ENCODE data around the gene IER3. TPM values are rescaled to one million over a fixed set of nuclear protein-coding genes. Genes with fewer than 3 reads are reported as not detected.

Gene IER3
- total and polyA plus RNA-seq, 9 of the 15 experiments (the other 6 are each of a cell fraction or from before 2014, with no cell fraction given) = 1.5 to 30.0 (median 11.5) TPM

- no peak for TF ChIP-seq ZZZ3 (IDR thresholded peaks at IDR 0.05)
These were observed 36.2 kb upstream of the IER3 start (continued) for GRCh38 chr6:30780642-30780920.

- no peaks in the 10 kb centered on the region for H3K9me1 ChIP-seq (ENCODE audit: control insufficient read depth, insufficient read depth, low read length)
- no peaks in the 10 kb centered on the region for H3K9me3 ChIP-seq (replicated peaks; ENCODE audit: control insufficient read depth, insufficient read depth, low read depth, low read length)
- no TSS peak for BruUV-seq (replicated peaks)
- H4K20me1 ChIP-seq (replicated peaks; ENCODE audit: control insufficient read depth, insufficient read depth, low read length) = no peaks in the 10 kb centered on the region
- H3K79me2 ChIP-seq (ENCODE audit: control insufficient read depth, insufficient read depth, low read length) = no peaks in the 10 kb centered on the region
- peaks cover 30 to 39% of the 10 kb centered on the region in 2 experiments for H3K4me1 ChIP-seq (replicated peaks in 1 of 2; ENCODE audit: control insufficient read depth in 2 of 2, insufficient read depth in 2 of 2, low read length in 2 of 2)
- ChIA-PET CTCF (ENCODE audit: low intra/inter-chr PET ratio) (no interaction called here), POLR2A (interaction anchor here (0.6 to 3.0 kb wide), 9 partner anchors 7 to 417 kb away, joined by 3 to 8 read pairs (median 4); no protein-coding TSS in a partner anchor)
- DNase-seq (ENCODE audit: extremely low read depth in 1 of 4, low spot score in 3 of 4) = no peak
- ATAC-seq = no peak
- no peak overlapping the region for H3K27ac ChIP-seq (ENCODE audit: extremely low read depth, low read depth, low read length)
- no peaks in the 10 kb centered on the region for H3K27me3 ChIP-seq (ENCODE audit: control insufficient read depth in 2 of 2, insufficient read depth in 2 of 2, low read length in 2 of 2)
- FAIRE-seq = no peak
- in situ Hi-C loops (cut with MboI) = no loop called here
- peak overlapping the region in 1 of 2 experiments; percentile 15; a peak in 1 of 4 replicates for H3K9ac ChIP-seq (ENCODE audit: insufficient read depth in 1 of 2, low read depth in 2 of 2, low read length in 2 of 2)
- intact Hi-C loops (cut with micrococcal nuclease) = loop anchor here (2.0 to 5.0 kb wide), 2 partner anchors 37 to 42 kb away; partner anchors contain the start of gene FLOT1
- H3K4me3 ChIP-seq = no peak overlapping the region
- no peaks in the 10 kb centered on the region for H3K36me3 ChIP-seq (ENCODE audit: control insufficient read depth, insufficient read depth, low read length)
- 0 out of 2 replicates have a peak overlapping the region, but pooled peaks have one; percentile 15 for H2AFZ ChIP-seq (ENCODE audit: low read depth, low read length)
- H3K4me2 ChIP-seq (ENCODE audit: insufficient read depth, low read length) = no peak overlapping the region
- whole genome bisulfite sequencing (ENCODE audit: insufficient coverage, low coverage, missing lambda C conversion rate) = 69% methylated on average over 10 of the region's 10 CpGs
- no peak for TF ChIP-seq ZNF431 (CRISPR knock-in tag; IDR thresholded peaks at IDR 0.05)
- no peak for TF ChIP-seq SREBF1 (IDR thresholded peaks at IDR 0.05; ENCODE audit: borderline replicate concordance, low read depth, low read length)
- no peak for TF ChIP-seq E2F6 (IDR thresholded peaks at IDR 0.05; ENCODE audit: borderline replicate concordance in 1 of 2, extremely low read depth in 1 of 2, insufficient read depth in 1 of 2, insufficient read length in 1 of 2, low read depth in 1 of 2, low read length in 1 of 2, poor library complexity in 1 of 2, severe bottlenecking in 1 of 2)
- no peak for TF ChIP-seq PPARD (CRISPR knock-in tag; IDR thresholded peaks at IDR 0.05)
- TF ChIP-seq CLOCK (CRISPR knock-in tag; IDR thresholded peaks at IDR 0.05; ENCODE audit: borderline replicate concordance) = no peak
- TF ChIP-seq TFAP4 (CRISPR knock-in tag; IDR thresholded peaks at IDR 0.05; ENCODE audit: borderline replicate concordance) = no peak
- peak; percentile 18; the same call in 1 of the 2 replicates for TF ChIP-seq ZFX (CRISPR knock-in tag; IDR thresholded peaks at IDR 0.05)
- no peak for TF ChIP-seq FOXJ2 (tag; IDR thresholded peaks at IDR 0.05)
- no peak for TF ChIP-seq NEUROD1 (IDR thresholded peaks at IDR 0.05; ENCODE audit: borderline replicate concordance, low read depth, low read length, partially characterized antibody)
- TF ChIP-seq ESRRB (CRISPR knock-in tag; IDR thresholded peaks at IDR 0.05; ENCODE audit: borderline replicate concordance) = no peak
- 0 out of 2 replicates have a peak, but pooled peaks have one; percentile 7 for TF ChIP-seq CEBPG (CRISPR knock-in tag; IDR thresholded peaks at IDR 0.05)
- TF ChIP-seq CEBPG (tag; conservative IDR thresholded peaks at IDR 0.05 in 1 of 2, IDR thresholded peaks at IDR 0.05 in 1 of 2) = no peak
- no peak for TF ChIP-seq ZNF263 (CRISPR knock-in tag; IDR thresholded peaks at IDR 0.05; ENCODE audit: borderline replicate concordance)
These were observed 35.7 kb upstream of the IER3 start for GRCh38 chr6:30779850-30780641.
